ENCODE measurements around the gene AFF3. TPM values are rescaled to one million over a fixed set of nuclear protein-coding genes. Genes with fewer than 3 reads are reported as not detected.

Gene AFF3
- total RNA-seq, 4 donors from 2014 or later: 3.1 to 5.0 (median 3.7) TPM

- Histone ChIP-seq H3K4me3 (no peak overlapping the region), H3K36me3 (no peaks in the 10 kb centered on the region), H3K27me3 (no peaks in the 10 kb centered on the region), H3K9me3 (no peaks in the 10 kb centered on the region), H3K4me1 (no peaks in the 10 kb centered on the region), H3K27ac (no peak overlapping the region)
- 71% methylated on average over 1 of the region's 1 CpG for WGBS
- DNase-seq (ENCODE audit: low spot score in 2 of 2): no peak
- TF ChIP-seq CTCF (IDR thresholded peaks at IDR 0.05): no peak
- TF ChIP-seq EP300 (IDR thresholded peaks at IDR 0.05): no peak
- TF ChIP-seq POLR2AphosphoS5 (IDR thresholded peaks at IDR 0.05): no peak
- no peak for TF ChIP-seq POLR2A (IDR thresholded peaks at IDR 0.05)
These were observed 286.3 kb downstream of the AFF3 start for GRCh38 chr2:99856119-99856518.

- Histone ChIP-seq H3K4me1 (no peaks in the 10 kb centered on the region), H3K27ac (no peak overlapping the region), H3K27me3 (no peaks in the 10 kb centered on the region), H3K9me3 (no peaks in the 10 kb centered on the region), H3K36me3 (no peaks in the 10 kb centered on the region), H3K4me3 (no peak overlapping the region)
- no peak for DNase-seq (ENCODE audit: low spot score in 2 of 2)
- WGBS: 48% methylated on average over 5 of the region's 5 CpGs
- no peak for TF ChIP-seq POLR2AphosphoS5 (IDR thresholded peaks at IDR 0.05)
- TF ChIP-seq CTCF (IDR thresholded peaks at IDR 0.05): no peak
- TF ChIP-seq EP300 (IDR thresholded peaks at IDR 0.05): no peak
- no peak for TF ChIP-seq POLR2A (IDR thresholded peaks at IDR 0.05)
These were observed 288.0 kb downstream of the AFF3 start for GRCh38 chr2:99854236-99854852.

GRCh38 chr2:99852956-99853355 is 289.4 kb downstream of the AFF3 start:
- Histone ChIP-seq H3K27me3 (no peaks in the 10 kb centered on the region), H3K36me3 (no peaks in the 10 kb centered on the region), H3K27ac (no peak overlapping the region), H3K4me1 (no peaks in the 10 kb centered on the region), H3K4me3 (no peak overlapping the region), H3K9me3 (no peaks in the 10 kb centered on the region)
- TF ChIP-seq POLR2AphosphoS5 (IDR thresholded peaks at IDR 0.05) (no peak), POLR2A (IDR thresholded peaks at IDR 0.05) (no peak), EP300 (IDR thresholded peaks at IDR 0.05) (no peak), CTCF (IDR thresholded peaks at IDR 0.05) (no peak)
- no peak for DNase-seq (ENCODE audit: low spot score in 2 of 2)
- 93% methylated on average over 2 of the region's 2 CpGs for WGBS

GRCh38 chr2:99852376-99852934 is 289.9 kb downstream of the AFF3 start:
- no peaks in the 10 kb centered on the region for H3K9me3 ChIP-seq
- H3K4me1 ChIP-seq: no peaks in the 10 kb centered on the region
- no peak for DNase-seq (ENCODE audit: low spot score in 2 of 2)
- TF ChIP-seq CTCF (IDR thresholded peaks at IDR 0.05) (no peak), EP300 (IDR thresholded peaks at IDR 0.05) (no peak), POLR2AphosphoS5 (IDR thresholded peaks at IDR 0.05) (no peak), POLR2A (IDR thresholded peaks at IDR 0.05) (no peak)
- no peak overlapping the region for H3K27ac ChIP-seq
- WGBS: 85% methylated on average over 6 of the region's 6 CpGs
- H3K4me3 ChIP-seq: no peak overlapping the region
- no peaks in the 10 kb centered on the region for H3K27me3 ChIP-seq
- no peaks in the 10 kb centered on the region for H3K36me3 ChIP-seq

GRCh38 chr2:99851811-99852210 is 290.6 kb downstream of the AFF3 start:
- Histone ChIP-seq H3K4me1 (no peaks in the 10 kb centered on the region), H3K9me3 (no peaks in the 10 kb centered on the region), H3K27me3 (no peaks in the 10 kb centered on the region), H3K27ac (no peak overlapping the region), H3K36me3 (no peaks in the 10 kb centered on the region), H3K4me3 (no peak overlapping the region)
- 89% methylated on average over 4 of the region's 4 CpGs for WGBS
- no peak for DNase-seq (ENCODE audit: low spot score in 2 of 2)
- no peak for TF ChIP-seq POLR2A (IDR thresholded peaks at IDR 0.05)
- no peak for TF ChIP-seq CTCF (IDR thresholded peaks at IDR 0.05)
